K562 (cell line): Measurements from ENCODE around the gene CTCFL. TPM values are rescaled to one million over a fixed set of nuclear protein-coding genes. Genes with fewer than 3 reads are reported as not detected.
A peak's percentile ranks its signal among the peaks of the same experiment; 100 is the strongest.

ENCODE experiments used
- BRD4 ChIP-seq: fragments of 200-600 bp; sonication (generic); IDR thresholded peaks from 2 replicates; pipeline ENCODE4 v1.6.1; 2017; ENCODE audit warnings: inconsistent platforms
- CBFA2T2 ChIP-seq: fragments of 450-650 bp; conservative IDR thresholded peaks from 2 replicates; pipeline ENCODE4 v1.6.1; 2017; ENCODE audit warnings: mild to moderate bottlenecking
- DPF2 ChIP-seq: fragments of 450-650 bp; IDR thresholded peaks from 2 replicates; pipeline ENCODE4 v1.6.1; 2016
- FOXP4 ChIP-seq: sonication (generic); formaldehyde crosslinking; IDR thresholded peaks from 2 replicates; pipeline ENCODE4 v1.8.0; 2022; ENCODE audit warnings: mild to moderate bottlenecking, missing genetic modification reagents, borderline replicate concordance
- L3MBTL2 ChIP-seq: fragments of 450-650 bp; IDR thresholded peaks from 2 replicates; pipeline ENCODE4 v1.6.1; 2016; ENCODE audit warnings: mild to moderate bottlenecking, moderate library complexity
- PBX2 ChIP-seq, 2 experiments: IDR thresholded peaks in 1 of 2; conservative IDR thresholded peaks in 1 of 2; 2 replicates each; pipeline ENCODE4 v1.6.1; 2016; ENCODE audit warnings: low read depth in 2 of 2, mild to moderate bottlenecking in 1 of 2, missing compliant biosample characterization in 1 of 2, missing genetic modification characterization in 1 of 2, moderate library complexity in 1 of 2
- PKNOX1 ChIP-seq: fragments of 450-650 bp; IDR thresholded peaks from 2 replicates; pipeline ENCODE4 v1.6.1; 2016
- RAD51 ChIP-seq: fragments of 450-650 bp; IDR thresholded peaks from 2 replicates; pipeline ENCODE4 v1.7.1; 2016; ENCODE audit warnings: low read depth, mild to moderate bottlenecking, borderline replicate concordance
- ZNF431 ChIP-seq: sonication (generic); formaldehyde crosslinking; IDR thresholded peaks from 2 replicates; pipeline ENCODE4 v1.8.0; 2022; ENCODE audit warnings: mild to moderate bottlenecking, missing genetic modification reagents
- ZNF644 ChIP-seq: fragments of 200-800 bp; sonication (Bioruptor generic); IDR thresholded peaks from 2 replicates; pipeline ENCODE4 v1.6.1; 2016; ENCODE audit warnings: low read depth, missing genetic modification characterization, missing compliant biosample characterization
- polyA plus RNA-seq, 8 experiments: library from polyadenylated mRNA; depleted of rRNA in 4 of 8; stranded (reverse) in 5 of 8; unstranded in 3 of 8; fragments of >200 nt; fragmentation: Nextera tagmentation in 2 of 8; fragmentation: Illumina TruSeq in 1 of 8; extraction: Ambion mirVana in 2 of 8; extraction: Trizol in 1 of 8; gene quantifications; 2 replicates each; pipeline versions ENCODE4 v1.2.1 to v1.2.3, GENCODE V29; 2011 to 2014; ENCODE audit warnings: inconsistent platforms in 1 of 8, missing spikeins in 1 of 8
- total RNA-seq, 7 experiments: library from RNA; depleted of rRNA in 6 of 7; stranded (reverse); fragments of >200 nt in 6 of 7; fragmentation: Illumina TruSeq in 2 of 7; extraction: Trizol in 2 of 7; gene quantifications; 2 replicates each; pipeline versions ENCODE4 v1.2.1 to v1.2.3, GENCODE V29; 2011 to 2021; ENCODE audit warnings: low replicate concordance in 1 of 7
- TF ChIP-seq, protein P1 (sequence below): sonication (generic); formaldehyde crosslinking; IDR thresholded peaks from 2 replicates; pipeline ENCODE4 v1.9.0; 2022; ENCODE audit warnings: mild to moderate bottlenecking, missing genetic modification reagents
- TF ChIP-seq, protein P2 (sequence below): IDR thresholded peaks from 2 replicates; pipeline ENCODE4 v1.6.1; 2016; ENCODE audit warnings: missing genetic modification characterization, missing compliant biosample characterization
- TF ChIP-seq, protein P3 (sequence below): fragments of 450-650 bp; formaldehyde crosslinking; IDR thresholded peaks from 2 replicates; pipeline ENCODE4 v1.4.0; 2020; ENCODE audit warnings: mild to moderate bottlenecking, mixed read lengths

The CTCFL gene
- total and polyA plus RNA-seq, 9 of the 15 experiments (the other 6 are each of a cell fraction or from before 2014, with no cell fraction given): 42.4 to 188 (median 111) TPM

- TF ChIP-seq PBX2 (CRISPR knock-in tag; IDR thresholded peaks at IDR 0.05; ENCODE audit: low read depth): no peak
- no peak for TF ChIP-seq PBX2 (tag; conservative IDR thresholded peaks at IDR 0.05; ENCODE audit: low read depth)
- TF ChIP-seq, protein P1, sequence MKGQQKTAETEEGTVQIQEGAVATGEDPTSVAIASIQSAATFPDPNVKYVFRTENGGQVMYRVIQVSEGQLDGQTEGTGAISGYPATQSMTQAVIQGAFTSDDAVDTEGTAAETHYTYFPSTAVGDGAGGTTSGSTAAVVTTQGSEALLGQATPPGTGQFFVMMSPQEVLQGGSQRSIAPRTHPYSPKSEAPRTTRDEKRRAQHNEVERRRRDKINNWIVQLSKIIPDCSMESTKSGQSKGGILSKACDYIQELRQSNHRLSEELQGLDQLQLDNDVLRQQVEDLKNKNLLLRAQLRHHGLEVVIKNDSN: peak; percentile 50; the same call in 1 of the 2 replicates
- no peak for TF ChIP-seq ZNF644 (tag)
- no peak for TF ChIP-seq DPF2
- TF ChIP-seq, protein P2, sequence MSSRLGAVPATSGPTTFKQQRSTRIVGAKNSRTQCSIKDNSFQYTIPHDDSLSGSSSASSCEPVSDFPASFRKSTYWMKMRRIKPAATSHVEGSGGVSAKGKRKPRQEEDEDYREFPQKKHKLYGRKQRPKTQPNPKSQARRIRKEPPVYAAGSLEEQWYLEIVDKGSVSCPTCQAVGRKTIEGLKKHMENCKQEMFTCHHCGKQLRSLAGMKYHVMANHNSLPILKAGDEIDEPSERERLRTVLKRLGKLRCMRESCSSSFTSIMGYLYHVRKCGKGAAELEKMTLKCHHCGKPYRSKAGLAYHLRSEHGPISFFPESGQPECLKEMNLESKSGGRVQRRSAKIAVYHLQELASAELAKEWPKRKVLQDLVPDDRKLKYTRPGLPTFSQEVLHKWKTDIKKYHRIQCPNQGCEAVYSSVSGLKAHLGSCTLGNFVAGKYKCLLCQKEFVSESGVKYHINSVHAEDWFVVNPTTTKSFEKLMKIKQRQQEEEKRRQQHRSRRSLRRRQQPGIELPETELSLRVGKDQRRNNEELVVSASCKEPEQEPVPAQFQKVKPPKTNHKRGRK (tag): no peak
- peak; percentile 91 for TF ChIP-seq RAD51
- TF ChIP-seq CBFA2T2: peak; percentile 60
- TF ChIP-seq, protein P3, sequence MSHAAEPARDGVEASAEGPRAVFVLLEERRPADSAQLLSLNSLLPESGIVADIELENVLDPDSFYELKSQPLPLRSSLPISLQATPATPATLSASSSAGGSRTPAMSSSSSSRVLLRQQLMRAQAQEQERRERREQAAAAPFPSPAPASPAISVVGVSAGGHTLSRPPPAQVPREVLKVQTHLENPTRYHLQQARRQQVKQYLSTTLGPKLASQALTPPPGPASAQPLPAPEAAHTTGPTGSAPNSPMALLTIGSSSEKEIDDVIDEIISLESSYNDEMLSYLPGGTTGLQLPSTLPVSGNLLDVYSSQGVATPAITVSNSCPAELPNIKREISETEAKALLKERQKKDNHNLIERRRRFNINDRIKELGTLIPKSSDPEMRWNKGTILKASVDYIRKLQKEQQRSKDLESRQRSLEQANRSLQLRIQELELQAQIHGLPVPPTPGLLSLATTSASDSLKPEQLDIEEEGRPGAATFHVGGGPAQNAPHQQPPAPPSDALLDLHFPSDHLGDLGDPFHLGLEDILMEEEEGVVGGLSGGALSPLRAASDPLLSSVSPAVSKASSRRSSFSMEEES (CRISPR knock-in tag): peak; percentile 94
- TF ChIP-seq ZNF431 (CRISPR knock-in tag): no peak
- TF ChIP-seq FOXP4 (CRISPR knock-in tag): no peak
- TF ChIP-seq PKNOX1: peak; percentile 50; the same call in 1 of the 2 replicates
- TF ChIP-seq L3MBTL2: peak; percentile 76
- TF ChIP-seq BRD4: no peak
Measured at GRCh38 chr20:57458400-57459160, 66.4 kb downstream of the CTCFL start (continued).
